ENCODE data around the gene C4orf33. TPM values are rescaled to one million over a fixed set of nuclear protein-coding genes. Genes with fewer than 3 reads are reported as not detected.
A peak's percentile ranks its signal among the peaks of the same experiment; 100 is the strongest.

C4orf33 gene
- total RNA-seq, 1 donor from 2014 or later: 8.5 TPM

GRCh38 chr4:129093191-129093920 is 2.6 kb upstream of the C4orf33 start, which contains the start of gene SCLT1:
SCLT1 (minus strand) TSS chr4:129093539; CDS start chr4:129093103, 436 bp downstream.
- Histone ChIP-seq H3K27me3 (ENCODE audit: control insufficient read depth, insufficient read depth, low read length) (no peaks in the 10 kb centered on the region), H3K36me3 (ENCODE audit: control insufficient read depth, insufficient read depth, low read length) (no peaks in the 10 kb centered on the region), H3K4me3 (ENCODE audit: low read depth, low read length) (peak within 1 kb of the TSS; percentile 82)
- peak; percentile 91 for DNase-seq (ENCODE audit: low read depth)
- no peak for TF ChIP-seq CTCF (IDR thresholded peaks at IDR 0.05; ENCODE audit: insufficient read depth, low read length, poor library complexity, severe bottlenecking)

GRCh38 chr4:129094347-129094746 is 1.6 kb upstream of the C4orf33 start:
- TF ChIP-seq CTCF (IDR thresholded peaks at IDR 0.05; ENCODE audit: insufficient read depth, low read length, poor library complexity, severe bottlenecking): no peak
- no peaks in the 10 kb centered on the region for H3K36me3 ChIP-seq (ENCODE audit: control insufficient read depth, insufficient read depth, low read length)
- no peak overlapping the region for H3K4me3 ChIP-seq (ENCODE audit: low read depth, low read length)
- no peak for DNase-seq (ENCODE audit: low read depth)
- no peaks in the 10 kb centered on the region for H3K27me3 ChIP-seq (ENCODE audit: control insufficient read depth, insufficient read depth, low read length)

- DNase-seq (ENCODE audit: low read depth): no peak
- H3K27me3 ChIP-seq (ENCODE audit: control insufficient read depth, insufficient read depth, low read length): no peaks in the 10 kb centered on the region
- no peak overlapping the region for H3K4me3 ChIP-seq (ENCODE audit: low read depth, low read length)
- no peaks in the 10 kb centered on the region for H3K36me3 ChIP-seq (ENCODE audit: control insufficient read depth, insufficient read depth, low read length)
- TF ChIP-seq CTCF (IDR thresholded peaks at IDR 0.05; ENCODE audit: insufficient read depth, low read length, poor library complexity, severe bottlenecking): no peak
Measured at GRCh38 chr4:129098531-129099001, 2.6 kb downstream of the C4orf33 start.

GRCh38 chr4:129109965-129110824 is 14.2 kb downstream of the C4orf33 start:
- Histone ChIP-seq H3K27me3 (ENCODE audit: control insufficient read depth, insufficient read depth, low read length) (no peaks in the 10 kb centered on the region), H3K36me3 (ENCODE audit: control insufficient read depth, insufficient read depth, low read length) (no peaks in the 10 kb centered on the region), H3K4me3 (ENCODE audit: low read depth, low read length) (no peak overlapping the region)
- TF ChIP-seq CTCF (IDR thresholded peaks at IDR 0.05; ENCODE audit: insufficient read depth, low read length, poor library complexity, severe bottlenecking): no peak
- DNase-seq (ENCODE audit: low read depth): no peak

GRCh38 chr4:129110931-129111330 is 15.0 kb downstream of the C4orf33 start:
- no peak for DNase-seq (ENCODE audit: low read depth)
- Histone ChIP-seq H3K27me3 (ENCODE audit: control insufficient read depth, insufficient read depth, low read length) (no peaks in the 10 kb centered on the region), H3K36me3 (ENCODE audit: control insufficient read depth, insufficient read depth, low read length) (no peaks in the 10 kb centered on the region), H3K4me3 (ENCODE audit: low read depth, low read length) (no peak overlapping the region)
- TF ChIP-seq CTCF (IDR thresholded peaks at IDR 0.05; ENCODE audit: insufficient read depth, low read length, poor library complexity, severe bottlenecking): no peak
